Osteocyte (in vitro differentiated cells): ENCODE results near the gene PLIN1. TPM values are rescaled to one million over a fixed set of nuclear protein-coding genes. Genes with fewer than 3 reads are reported as not detected.

ENCODE experiments used
- DNase-seq: peaks from one replicate; pipeline ENCODE4 v3.0.0; 2021; ENCODE audit warnings: mixed read lengths; ENCODE audit not compliant: unreplicated experiment; ENCODE audit errors: extremely low spot score
- H3K27ac Mint-ChIP-seq: one replicate; pipeline ENCODE4 v1.8.0; 2021; ENCODE audit warnings: mild to moderate bottlenecking, mixed read lengths; ENCODE audit not compliant: unreplicated experiment
- H3K27me3 Mint-ChIP-seq: one replicate; pipeline ENCODE4 v1.8.0; 2021; ENCODE audit warnings: mixed read lengths; ENCODE audit not compliant: unreplicated experiment
- H3K36me3 Mint-ChIP-seq: one replicate; pipeline ENCODE4 v1.8.0; 2021; ENCODE audit warnings: mixed read lengths; ENCODE audit not compliant: unreplicated experiment
- H3K4me1 Mint-ChIP-seq: one replicate; pipeline ENCODE4 v1.8.0; 2021; ENCODE audit warnings: mixed read lengths; ENCODE audit not compliant: unreplicated experiment
- H3K4me3 Mint-ChIP-seq: one replicate; pipeline ENCODE4 v1.8.0; 2021; ENCODE audit warnings: mild to moderate bottlenecking, moderate library complexity, mixed read lengths; ENCODE audit not compliant: unreplicated experiment
- H3K9me3 Mint-ChIP-seq: one replicate; pipeline ENCODE4 v1.8.0; 2021; ENCODE audit warnings: mixed read lengths; ENCODE audit not compliant: unreplicated experiment
- CTCF ChIP-seq: fragments of 200-600 bp; sonication (generic); IDR thresholded peaks from 2 replicates; pipeline ENCODE4 v1.5.0; 2021; ENCODE audit warnings: antibody characterized with exemption, mild to moderate bottlenecking, moderate library complexity
- total RNA-seq: library from RNA; stranded (reverse); gene quantifications from 2 replicates; pipeline ENCODE4 v1.2.1, GENCODE V29; 2021

PLIN1 gene
- total RNA-seq, 1 donor from 2014 or later, result 0.70 TPM

DNA sequence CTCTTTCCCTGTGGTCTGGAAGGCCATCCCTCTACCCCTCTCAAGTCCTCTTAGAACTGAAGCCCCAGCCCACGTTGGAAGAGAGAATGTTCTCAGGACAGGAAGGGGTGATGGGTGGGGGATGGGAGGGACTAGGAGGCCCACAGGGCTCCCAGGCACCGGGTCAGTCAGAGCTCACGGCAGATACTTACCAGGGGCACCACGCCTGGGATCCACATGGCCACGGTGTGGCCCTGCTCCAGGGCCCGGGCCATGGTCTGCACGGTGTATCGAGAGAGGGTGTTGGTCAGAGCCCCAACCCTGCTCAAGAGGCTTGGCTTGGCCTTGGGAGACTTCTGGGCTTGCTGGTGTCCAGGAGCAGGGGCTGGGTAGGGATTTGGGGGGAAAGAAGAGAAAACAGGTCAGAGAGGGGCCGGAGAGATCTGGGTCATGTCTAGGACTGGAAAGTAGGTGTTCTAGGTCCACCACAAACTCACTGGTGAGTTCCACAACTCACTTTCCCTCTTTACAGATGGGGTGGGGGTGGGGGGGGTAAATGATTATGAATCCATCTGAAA, 9.8 kb downstream of the PLIN1 start:
- H3K36me3 Mint-ChIP-seq, result no peaks in the 10 kb centered on the region
- TF ChIP-seq CTCF, result no peak
- peaks cover 13% of the 10 kb centered on the region for H3K4me1 Mint-ChIP-seq
- H3K27me3 Mint-ChIP-seq, result no peaks in the 10 kb centered on the region
- H3K9me3 Mint-ChIP-seq, result no peaks in the 10 kb centered on the region
- no peak for DNase-seq
- H3K4me3 Mint-ChIP-seq, result no peak overlapping the region
- H3K27ac Mint-ChIP-seq, result no peak overlapping the region

DNA sequence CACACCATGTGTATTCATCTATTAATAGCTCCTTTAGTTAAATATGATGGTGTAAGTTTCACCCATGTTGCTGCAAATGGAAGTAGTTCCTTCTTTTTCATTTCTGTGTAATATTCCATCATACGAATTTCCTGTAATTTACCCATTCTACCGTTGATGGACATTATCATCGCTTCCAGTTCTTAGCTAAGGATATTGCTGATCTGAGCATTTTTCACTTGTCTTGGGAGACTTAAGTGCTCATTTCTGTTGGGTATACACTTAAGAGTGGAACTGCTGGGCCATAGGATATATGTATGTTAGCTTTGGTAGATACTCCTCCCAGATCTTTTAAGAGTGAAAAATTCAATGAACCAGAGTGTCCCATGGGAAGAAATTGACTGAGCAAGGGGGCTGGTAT, 11.0 kb downstream of the PLIN1 start:
- no peaks in the 10 kb centered on the region for H3K9me3 Mint-ChIP-seq
- no peak overlapping the region for H3K4me3 Mint-ChIP-seq
- TF ChIP-seq CTCF, result no peak
- DNase-seq, result no peak
- H3K27ac Mint-ChIP-seq, result no peak overlapping the region
- H3K4me1 Mint-ChIP-seq, result peaks cover 14% of the 10 kb centered on the region
- no peaks in the 10 kb centered on the region for H3K36me3 Mint-ChIP-seq
- H3K27me3 Mint-ChIP-seq, result no peaks in the 10 kb centered on the region

GRCh38 chr15:89667706-89667960, 11.5 kb downstream of the PLIN1 start:
- Mint-ChIP-seq H3K27ac (no peak overlapping the region), H3K27me3 (no peaks in the 10 kb centered on the region), H3K4me3 (no peak overlapping the region), H3K9me3 (no peaks in the 10 kb centered on the region), H3K36me3 (no peaks in the 10 kb centered on the region), H3K4me1 (peaks cover 19% of the 10 kb centered on the region)
- no peak for TF ChIP-seq CTCF
- no peak for DNase-seq

DNA sequence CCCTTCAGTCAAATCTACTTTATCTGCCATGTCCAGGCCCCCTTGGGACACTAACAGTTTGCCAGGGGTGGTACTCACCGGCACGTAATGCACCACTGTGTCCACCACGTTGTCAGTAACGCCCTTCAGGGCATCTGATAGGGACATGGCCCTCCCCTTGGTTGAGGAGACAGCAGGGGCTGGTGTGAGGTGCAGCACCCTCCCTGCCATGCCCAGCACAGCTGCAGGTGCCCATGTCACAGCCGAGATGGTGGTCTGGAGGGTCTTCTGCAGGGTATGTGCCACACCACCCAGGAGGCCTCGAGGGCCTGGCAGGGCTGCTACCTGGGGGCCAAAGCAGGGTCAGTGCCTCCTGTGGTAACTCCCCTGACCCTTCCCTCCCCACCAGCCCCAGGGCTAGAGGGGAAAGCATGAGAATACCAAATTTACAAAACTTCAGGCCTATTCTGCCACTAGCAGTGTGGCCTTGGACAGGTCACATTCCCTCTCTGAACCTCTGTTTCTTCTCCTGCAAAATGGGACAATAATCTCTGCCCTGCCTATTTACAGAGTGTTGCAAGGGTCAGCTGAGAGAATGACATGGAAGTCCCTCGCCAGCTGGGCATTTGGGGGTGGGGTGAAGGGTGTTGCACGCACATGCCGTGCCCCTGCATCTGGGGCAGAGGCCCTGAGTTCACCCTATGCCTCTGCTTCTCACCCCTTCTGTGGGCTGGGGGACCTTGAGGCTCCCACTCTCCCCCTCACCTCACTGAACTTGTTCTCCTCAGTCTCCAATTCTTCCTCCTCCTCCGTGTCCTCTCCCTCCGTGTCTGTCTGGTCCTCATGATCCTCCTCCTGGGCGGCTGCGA, 12.1 kb downstream of the PLIN1 start:
- H3K4me3 Mint-ChIP-seq, result no peak overlapping the region
- H3K9me3 Mint-ChIP-seq, result no peaks in the 10 kb centered on the region
- TF ChIP-seq CTCF, result no peak
- peaks cover 22% of the 10 kb centered on the region for H3K4me1 Mint-ChIP-seq
- H3K27me3 Mint-ChIP-seq, result no peaks in the 10 kb centered on the region
- no peak for DNase-seq
- no peaks in the 10 kb centered on the region for H3K36me3 Mint-ChIP-seq
- H3K27ac Mint-ChIP-seq, result no peak overlapping the region

DNA sequence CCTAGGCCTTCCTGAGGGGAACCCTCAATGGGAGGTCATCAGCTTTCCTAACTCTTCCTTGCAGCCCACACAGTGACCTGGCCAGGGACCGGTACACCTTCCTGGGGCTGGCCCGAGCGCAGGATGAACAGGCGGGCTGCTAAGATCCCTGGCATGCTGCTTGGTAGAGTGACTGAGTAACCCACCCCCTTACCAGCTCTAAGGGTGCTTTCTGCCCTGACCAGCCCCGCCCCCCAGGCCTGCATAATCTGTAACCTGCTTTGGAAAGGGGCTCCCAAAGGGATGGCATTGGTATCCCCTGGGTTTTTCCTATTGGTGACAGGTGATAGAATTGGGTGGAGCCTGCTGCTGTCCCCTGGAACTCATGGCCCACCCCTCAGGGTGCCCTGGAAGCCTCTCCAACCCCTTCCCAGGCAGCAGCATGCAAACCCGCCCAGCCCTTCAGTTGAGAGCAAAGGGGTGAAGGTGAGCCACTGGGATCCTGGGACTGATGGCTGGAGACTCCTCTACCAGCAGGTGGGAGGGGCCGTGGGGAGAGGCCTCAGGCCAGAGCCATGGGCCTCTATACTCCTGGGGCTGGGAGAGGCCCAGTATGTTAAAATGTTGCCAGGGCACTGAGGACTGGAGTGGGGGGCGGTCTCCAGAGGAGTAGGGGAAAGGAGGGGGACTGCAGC, 12.8 kb downstream of the PLIN1 start:
- TF ChIP-seq CTCF, result no peak
- DNase-seq, result no peak
- Mint-ChIP-seq H3K9me3 (no peaks in the 10 kb centered on the region), H3K27ac (peak overlapping the region; percentile 41), H3K27me3 (no peaks in the 10 kb centered on the region), H3K4me1 (peaks cover 22% of the 10 kb centered on the region), H3K36me3 (no peaks in the 10 kb centered on the region), H3K4me3 (peak overlapping the region; percentile 26)
